Motor neuron (in vitro differentiated cells): Measurements from ENCODE around the gene TRAF5. TPM values are rescaled to one million over a fixed set of nuclear protein-coding genes. Genes with fewer than 3 reads are reported as not detected.

Experiments used
- ATAC-seq, 8 experiments: fragments of 200-7000 bp; cut with Tn5 transposase; replicated peaks in 6 of 8; 2 replicates each; pipeline ENCODE4 v1.8.0; 2021; ENCODE audit warnings: mild to moderate bottlenecking in 8 of 8, moderate library complexity in 8 of 8
- H3K27ac ChIP-seq, 2 donors: fragments of 250-450 bp; sonication (Bioruptor Pico); 2 replicates each; pipeline ENCODE4 v1.9.0; 2021; ENCODE audit warnings: antibody characterized with exemption in 2 of 2, mild to moderate bottlenecking in 2 of 2, moderate library complexity in 1 of 2
- H3K4me1 ChIP-seq, 2 donors: fragments of 250-450 bp; sonication (Bioruptor Pico); replicated peaks in 1 of 2; 2 replicates each; pipeline ENCODE4 v1.6.1; 2021; ENCODE audit warnings: antibody characterized with exemption in 2 of 2, mild to moderate bottlenecking in 2 of 2, moderate library complexity in 1 of 2
- H3K4me3 ChIP-seq, 5 donors: fragments of 250-450 bp; sonication (Bioruptor Pico); 2 replicates each; pipeline ENCODE4 v1.9.0; 2021; ENCODE audit warnings: antibody characterized with exemption in 5 of 5, mild to moderate bottlenecking in 5 of 5, moderate library complexity in 4 of 5
- WGBS, 10 experiments: fragments of 450-650 bp; shearing (Covaris generic); methylation state at CpG; one replicate each; pipeline ENCODE4 v1.0.0; 2022; 5-methylcytosine and 5-hydroxymethylcytosine counted together
- in situ Hi-C, 9 experiments: fragments of 400-800 bp; cut with MboI; loops; one replicate each; pipeline ENCODE4 v1.15.0; 2021; ENCODE audit warnings: low sequenced_read_pairs in 9 of 9, low pct_unique_long_range_greater_than_20kb in 2 of 9; ENCODE audit not compliant: unreplicated experiment in 9 of 9
- total RNA-seq, 8 experiments: library from RNA; unstranded; fragments of 300-600 nt; gene quantifications; 2 replicates each; pipeline versions ENCODE4 v1.2.3 to v1.2.4, GENCODE V29; 2022

TRAF5 gene
- 10 to 100 TPM in 3 of 8 experiments, 1 to 10 TPM in 5; 2.0 to 18.9 (median 6.1) TPM for total RNA-seq

- no peak within 1 kb of the TSS for H3K27ac ChIP-seq
- H3K4me3 ChIP-seq: peak within 1 kb of the TSS; percentile 38 to 53 (median 52)
- WGBS, 10 experiments: 0 to 40% (median 20%) methylated on average over 1 to 20 of the region's 91 CpGs; no CpG with 5 or more reads in 4 of the 10 experiments
- peaks cover 2 to 12% of the 10 kb centered on the region in 2 donors for H3K4me1 ChIP-seq
- in situ Hi-C loops: loop anchor here in 4 of 9 experiments (25.0 kb wide), 2 partner anchors 186 to 336 kb away; no protein-coding TSS in a partner anchor
- peak; percentile 42 to 91 (median 86) for ATAC-seq
Measured at GRCh38 chr1:211326528-211327345, at the start of gene TRAF5. TSS of gene TRAF5 (plus strand) at chr1:211326833. CDS start at chr1:211353240, 26,407 bp downstream.

GRCh38 chr1:211279340-211279739 lies 47.3 kb upstream of the TRAF5 start:
- ATAC-seq: no peak
- 0 to 100% (median 40%) methylated on average over 1 of the region's 1 CpG; no CpG with 5 or more reads in 1 of the 10 experiments for WGBS, 10 experiments
- in situ Hi-C loops: no loop called here
- H3K27ac ChIP-seq: no peak overlapping the region
- no peak overlapping the region for H3K4me3 ChIP-seq
- no peaks in the 10 kb centered on the region for H3K4me1 ChIP-seq

GRCh38 chr1:211280910-211281309 lies 45.7 kb upstream of the TRAF5 start:
- 89 to 100% (median 100%) methylated on average over 1 to 4 of the region's 4 CpGs for WGBS, 10 experiments
- no peak overlapping the region for H3K27ac ChIP-seq

GRCh38 chr1:211281320-211282022 lies 45.2 kb upstream of the TRAF5 start:
- H3K27ac ChIP-seq: peak overlapping the region in 1 of 2 donors; percentile 25
- 58 to 82% (median 73%) methylated on average over 4 to 6 of the region's 6 CpGs for WGBS, 10 experiments
- peak in 5 of 8 experiments; percentile 29 to 61 (median 46) for ATAC-seq

More at GRCh38 chr1:211280910-211281309, 45.7 kb upstream of the TRAF5 start:
- Histone ChIP-seq H3K4me1 (no peaks in the 10 kb centered on the region), H3K4me3 (no peak overlapping the region)
- in situ Hi-C loops: no loop called here
- no peak for ATAC-seq

GRCh38 chr1:211282023-211282373 lies 44.6 kb upstream of the TRAF5 start:
- ATAC-seq: peak in 2 of 8 experiments; percentile 40 to 76
- in situ Hi-C loops: no loop called here
- H3K27ac ChIP-seq: no peak overlapping the region

More at GRCh38 chr1:211281320-211282022, 45.2 kb upstream of the TRAF5 start:
- no peak overlapping the region for H3K4me3 ChIP-seq
- in situ Hi-C loops: no loop called here
- H3K4me1 ChIP-seq: no peaks in the 10 kb centered on the region

GRCh38 chr1:211285196-211285595 lies 41.4 kb upstream of the TRAF5 start:
- Histone ChIP-seq H3K27ac (no peak overlapping the region), H3K4me1 (no peaks in the 10 kb centered on the region), H3K4me3 (no peak overlapping the region)
- ATAC-seq: no peak
- in situ Hi-C loops: no loop called here
- WGBS, 10 experiments: 90 to 100% (median 96%) methylated on average over 1 to 4 of the region's 4 CpGs; no CpG with 5 or more reads in 1 of the 10 experiments

More at GRCh38 chr1:211282023-211282373, 44.6 kb upstream of the TRAF5 start:
- Histone ChIP-seq H3K4me1 (no peaks in the 10 kb centered on the region), H3K4me3 (no peak overlapping the region)

- WGBS, 10 experiments: 33 to 100% (median 93%) methylated on average over 1 to 3 of the region's 3 CpGs
- H3K27ac ChIP-seq: no peak overlapping the region
- H3K4me3 ChIP-seq: no peak overlapping the region
- H3K4me1 ChIP-seq: no peaks in the 10 kb centered on the region
- in situ Hi-C loops: no loop called here
- no peak for ATAC-seq
Measured at GRCh38 chr1:211287218-211287617, 39.4 kb upstream of the TRAF5 start.

GRCh38 chr1:211292411-211292810 lies 34.2 kb upstream of the TRAF5 start:
- H3K4me3 ChIP-seq: no peak overlapping the region
- no peak overlapping the region for H3K27ac ChIP-seq
- no peaks in the 10 kb centered on the region for H3K4me1 ChIP-seq
- in situ Hi-C loops: no loop called here
- ATAC-seq: no peak
- WGBS, 10 experiments: 86 to 100% (median 100%) methylated on average over 1 to 2 of the region's 2 CpGs; no CpG with 5 or more reads in 2 of the 10 experiments

GRCh38 chr1:211296396-211296795 lies 30.2 kb upstream of the TRAF5 start:
- Histone ChIP-seq H3K27ac (no peak overlapping the region), H3K4me1 (no peaks in the 10 kb centered on the region), H3K4me3 (no peak overlapping the region)
- ATAC-seq: no peak
- in situ Hi-C loops: no loop called here

GRCh38 chr1:211305044-211305443 lies 21.6 kb upstream of the TRAF5 start:
- Histone ChIP-seq H3K4me1 (no peaks in the 10 kb centered on the region), H3K4me3 (no peak overlapping the region), H3K27ac (no peak overlapping the region)
- in situ Hi-C loops: loop anchor here in 1 of 9 experiments (25.0 kb wide), 1 partner anchor 182 kb away; the partner anchor contains the start of gene RD3
- 88 to 96% (median 93%) methylated on average over 3 of the region's 3 CpGs; no CpG with 5 or more reads in 5 of the 10 experiments for WGBS, 10 experiments
- peak in 6 of 8 experiments; percentile 61 to 92 (median 74) for ATAC-seq

- in situ Hi-C loops: loop anchor here in 1 of 9 experiments (25.0 kb wide), 1 partner anchor 178 kb away; the partner anchor contains the start of gene RD3
- 58 to 100% (median 100%) methylated on average over 1 to 3 of the region's 3 CpGs; no CpG with 5 or more reads in 3 of the 10 experiments for WGBS, 10 experiments
- no peak overlapping the region for H3K27ac ChIP-seq
- no peak overlapping the region for H3K4me3 ChIP-seq
- H3K4me1 ChIP-seq: no peaks in the 10 kb centered on the region
- no peak for ATAC-seq
Measured at GRCh38 chr1:211309617-211310016, 17.0 kb upstream of the TRAF5 start.

GRCh38 chr1:211313392-211313791 lies 13.2 kb upstream of the TRAF5 start:
- H3K4me1 ChIP-seq: no peaks in the 10 kb centered on the region
- ATAC-seq: no peak
- in situ Hi-C loops: loop anchor here in 1 of 9 experiments (25.0 kb wide), 1 partner anchor 174 kb away; the partner anchor contains the start of gene RD3
- whole genome bisulfite sequencing, 10 experiments: 60 to 100% (median 96%) methylated on average over 1 to 11 of the region's 11 CpGs
- no peak overlapping the region for H3K27ac ChIP-seq
- no peak overlapping the region for H3K4me3 ChIP-seq
